ENCODE measurements around the gene ATP6AP2. TPM values are rescaled to one million over a fixed set of nuclear protein-coding genes. Genes with fewer than 3 reads are reported as not detected.

ATP6AP2 gene
- total RNA-seq, 1 experiment from 2014 or later = 62.0 TPM

- Histone ChIP-seq H3K27ac (ENCODE audit: low read depth, low read length) (no peak overlapping the region), H3K9me2 (ENCODE audit: insufficient read depth) (no peaks in the 10 kb centered on the region), H3K4me1 (ENCODE audit: control insufficient read depth in 1 of 2, insufficient read depth in 2 of 2, low read length in 2 of 2) (no peaks in the 10 kb centered on the region), H3K9me3 (ENCODE audit: control insufficient read depth in 1 of 2, insufficient read depth in 1 of 2, low read depth in 1 of 2, low read length in 2 of 2) (no peaks in the 10 kb centered on the region), H3K79me2 (ENCODE audit: insufficient read depth, low read length) (no peaks in the 10 kb centered on the region), H3K4me3 (replicated peaks in 1 of 2; ENCODE audit: low read depth in 1 of 2, low read length in 2 of 2) (no peak overlapping the region), H2AFZ (ENCODE audit: low read depth, low read length, poor library complexity, severe bottlenecking) (no peak overlapping the region), H3K27me3 (ENCODE audit: insufficient read depth, low read length) (no peaks in the 10 kb centered on the region), H3K36me3 (ENCODE audit: control insufficient read depth in 1 of 2, insufficient read depth in 2 of 2, low read length in 2 of 2) (no peaks in the 10 kb centered on the region), H3K9ac (ENCODE audit: low read length) (no peak overlapping the region), H4K20me1 (ENCODE audit: insufficient read depth) (no peaks in the 10 kb centered on the region), H3K4me2 (ENCODE audit: low read length) (no peak overlapping the region)
- ChIA-PET POLR2A (no interaction called here), CTCF (no interaction called here), RAD21 (ENCODE audit: low non-redundant PET in 1 of 2, low total read pairs in 2 of 2, uncharacterized antibody in 2 of 2, unreplicated experiment in 2 of 2) (no interaction called here)
- no peak for TF ChIP-seq ELF1 (IDR thresholded peaks at IDR 0.05; ENCODE audit: borderline replicate concordance, low read depth)
- intact Hi-C loops (cut with micrococcal nuclease) = no loop called here
- DNase-seq (ENCODE audit: low read depth, low spot score) (no peak), ATAC-seq (no peak)
- no TSS peak for BruUV-seq (replicated peaks)
Measured at GRCh38 chrX:40537310-40537709, 43.5 kb upstream of the ATP6AP2 start.

DNA sequence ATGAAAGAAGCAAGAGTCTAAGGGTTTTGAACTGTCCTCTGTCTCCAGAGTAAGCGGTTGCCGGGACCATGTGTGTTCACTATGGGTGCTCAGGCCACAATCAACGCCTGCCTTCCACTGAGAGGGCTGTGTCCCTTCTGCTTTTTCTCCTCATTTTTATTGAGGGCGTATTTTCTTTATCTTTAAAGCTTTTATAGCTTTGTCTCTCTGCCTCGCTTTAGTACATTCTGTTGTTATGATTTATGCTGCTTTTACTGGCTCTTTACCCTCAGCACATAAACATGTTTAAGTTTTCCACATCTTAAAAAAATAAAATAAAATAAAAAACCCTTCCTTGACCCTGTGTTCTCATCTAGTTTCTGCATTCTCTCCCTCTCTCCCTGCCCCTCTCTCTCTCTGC lies 42.4 kb upstream of the ATP6AP2 start:
- H4K20me1 ChIP-seq (ENCODE audit: insufficient read depth) = no peaks in the 10 kb centered on the region
- no peaks in the 10 kb centered on the region for H3K9me3 ChIP-seq (ENCODE audit: control insufficient read depth in 1 of 2, insufficient read depth in 1 of 2, low read depth in 1 of 2, low read length in 2 of 2)
- intact Hi-C loops (cut with micrococcal nuclease) = no loop called here
- ATAC-seq (no peak), DNase-seq (ENCODE audit: low read depth, low spot score) (no peak)
- no peak overlapping the region for H3K4me3 ChIP-seq (replicated peaks in 1 of 2; ENCODE audit: low read depth in 1 of 2, low read length in 2 of 2)
- no peaks in the 10 kb centered on the region for H3K36me3 ChIP-seq (ENCODE audit: control insufficient read depth in 1 of 2, insufficient read depth in 2 of 2, low read length in 2 of 2)
- no peak overlapping the region for H3K27ac ChIP-seq (ENCODE audit: low read depth, low read length)
- TF ChIP-seq FOSL1 (IDR thresholded peaks at IDR 0.05; ENCODE audit: low read depth) = no peak
- no peak for TF ChIP-seq RAD21 (IDR thresholded peaks at IDR 0.05; ENCODE audit: low read depth)
- no peak for TF ChIP-seq POLR2AphosphoS5 (IDR thresholded peaks at IDR 0.05; ENCODE audit: low read depth, low read length)
- TF ChIP-seq, protein P1, sequence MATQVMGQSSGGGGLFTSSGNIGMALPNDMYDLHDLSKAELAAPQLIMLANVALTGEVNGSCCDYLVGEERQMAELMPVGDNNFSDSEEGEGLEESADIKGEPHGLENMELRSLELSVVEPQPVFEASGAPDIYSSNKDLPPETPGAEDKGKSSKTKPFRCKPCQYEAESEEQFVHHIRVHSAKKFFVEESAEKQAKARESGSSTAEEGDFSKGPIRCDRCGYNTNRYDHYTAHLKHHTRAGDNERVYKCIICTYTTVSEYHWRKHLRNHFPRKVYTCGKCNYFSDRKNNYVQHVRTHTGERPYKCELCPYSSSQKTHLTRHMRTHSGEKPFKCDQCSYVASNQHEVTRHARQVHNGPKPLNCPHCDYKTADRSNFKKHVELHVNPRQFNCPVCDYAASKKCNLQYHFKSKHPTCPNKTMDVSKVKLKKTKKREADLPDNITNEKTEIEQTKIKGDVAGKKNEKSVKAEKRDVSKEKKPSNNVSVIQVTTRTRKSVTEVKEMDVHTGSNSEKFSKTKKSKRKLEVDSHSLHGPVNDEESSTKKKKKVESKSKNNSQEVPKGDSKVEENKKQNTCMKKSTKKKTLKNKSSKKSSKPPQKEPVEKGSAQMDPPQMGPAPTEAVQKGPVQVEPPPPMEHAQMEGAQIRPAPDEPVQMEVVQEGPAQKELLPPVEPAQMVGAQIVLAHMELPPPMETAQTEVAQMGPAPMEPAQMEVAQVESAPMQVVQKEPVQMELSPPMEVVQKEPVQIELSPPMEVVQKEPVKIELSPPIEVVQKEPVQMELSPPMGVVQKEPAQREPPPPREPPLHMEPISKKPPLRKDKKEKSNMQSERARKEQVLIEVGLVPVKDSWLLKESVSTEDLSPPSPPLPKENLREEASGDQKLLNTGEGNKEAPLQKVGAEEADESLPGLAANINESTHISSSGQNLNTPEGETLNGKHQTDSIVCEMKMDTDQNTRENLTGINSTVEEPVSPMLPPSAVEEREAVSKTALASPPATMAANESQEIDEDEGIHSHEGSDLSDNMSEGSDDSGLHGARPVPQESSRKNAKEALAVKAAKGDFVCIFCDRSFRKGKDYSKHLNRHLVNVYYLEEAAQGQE (IDR thresholded peaks at IDR 0.05; ENCODE audit: low read depth) = no peak
- H3K4me2 ChIP-seq (ENCODE audit: low read length) = no peak overlapping the region
- ChIA-PET RAD21 (ENCODE audit: low non-redundant PET in 1 of 2, low total read pairs in 2 of 2, uncharacterized antibody in 2 of 2, unreplicated experiment in 2 of 2) (no interaction called here), POLR2A (no interaction called here), CTCF (no interaction called here)
- H3K4me1 ChIP-seq (ENCODE audit: control insufficient read depth in 1 of 2, insufficient read depth in 2 of 2, low read length in 2 of 2) = no peaks in the 10 kb centered on the region
- H3K9me2 ChIP-seq (ENCODE audit: insufficient read depth) = no peaks in the 10 kb centered on the region
- H3K9ac ChIP-seq (ENCODE audit: low read length) = no peak overlapping the region
- no TSS peak for BruUV-seq (replicated peaks)
- no peak overlapping the region for H2AFZ ChIP-seq (ENCODE audit: low read depth, low read length, poor library complexity, severe bottlenecking)
- H3K27me3 ChIP-seq (ENCODE audit: insufficient read depth, low read length) = no peaks in the 10 kb centered on the region
- H3K79me2 ChIP-seq (ENCODE audit: insufficient read depth, low read length) = no peaks in the 10 kb centered on the region

Measured in HCT116 (cell line).